GM12892 (cell line): ENCODE results near the gene ADAMTSL4.

Source experiments
- POLR2A ChIP-seq: IDR thresholded peaks from 2 replicates; pipeline ENCODE4 v1.6.1; 2011; ENCODE audit warnings: low read depth, low read length, control low read depth
- POLR2AphosphoS5 ChIP-seq: IDR thresholded peaks from 2 replicates; pipeline ENCODE4 v1.6.1; 2011; ENCODE audit warnings: low read depth, low read length, control low read depth
- TAF1 ChIP-seq: IDR thresholded peaks from 2 replicates; pipeline ENCODE4 v1.6.1; 2011; ENCODE audit warnings: low read depth, mild to moderate bottlenecking, control low read depth, low read length, borderline replicate concordance

- TF ChIP-seq POLR2AphosphoS5 (no peak), POLR2A (no peak), TAF1 (no peak)
Measured at GRCh38 chr1:150551051-150551783, 2.0 kb downstream of the ADAMTSL4 start.
